GM21367 (cell line): Measurements from ENCODE around the gene SMIM38.

Source experiments
- ATAC-seq: cut with Tn5 transposase; IDR thresholded peaks from one replicate; pipeline ENCODE4 v1.9.1; 2021; ENCODE audit not compliant: unreplicated experiment

The SMIM38 gene

DNA sequence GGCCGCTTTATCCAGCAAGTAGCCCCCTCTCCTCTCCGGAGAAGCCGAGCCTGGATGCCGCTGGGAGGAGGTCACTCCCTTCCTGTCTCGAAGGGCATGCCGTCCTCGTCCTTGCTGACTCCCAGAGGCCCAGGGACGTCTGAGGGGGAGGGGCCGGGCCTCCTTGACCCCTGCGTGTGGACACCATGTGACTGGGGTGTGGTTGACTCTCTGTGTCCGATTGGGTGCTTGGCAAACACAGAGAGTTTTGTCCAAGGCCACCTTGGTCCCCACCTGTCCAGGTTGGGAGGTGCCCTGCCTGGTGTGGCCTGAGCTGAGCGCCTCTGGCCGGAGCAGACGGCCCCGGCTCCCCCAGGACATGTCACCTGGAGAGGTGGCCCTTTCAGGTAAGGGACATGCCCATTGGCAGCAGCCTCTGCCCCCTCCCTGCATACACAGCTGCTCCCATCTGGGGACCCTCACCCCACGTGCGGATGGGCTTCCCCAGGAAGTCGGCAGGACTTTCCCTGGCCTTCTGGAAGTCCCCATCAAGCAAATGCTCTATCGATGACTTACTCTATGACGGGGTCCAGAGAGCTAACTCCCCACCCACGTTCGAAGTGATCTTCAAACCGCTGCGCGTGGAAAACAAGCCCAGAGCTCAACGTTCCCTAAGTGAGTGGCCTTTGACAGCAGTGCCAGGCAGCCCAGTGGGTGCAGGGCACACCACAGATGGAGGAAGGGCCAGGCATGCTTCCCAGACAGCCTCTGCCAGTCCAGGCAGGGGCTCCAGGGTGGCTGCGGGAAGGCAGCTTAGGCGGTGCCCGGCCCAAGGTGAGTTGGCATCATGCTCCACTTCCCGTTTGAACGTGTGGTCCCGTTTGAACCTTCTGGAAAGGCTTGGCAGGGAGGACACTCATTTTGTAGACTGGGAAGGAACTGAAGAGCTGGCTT lies at the start of gene SMIM38:
SMIM38 (plus strand) TSS at position 634 of the 933 bp plus-strand sequence. CDS start 1,912 bp downstream, outside the sequence.
- no peak for ATAC-seq

- no peak for ATAC-seq
These were observed 49.5 kb upstream of the SMIM38 start for GRCh38 chr11:69106031-69106811.

GRCh38 chr11:69107413-69107812 lies 48.3 kb upstream of the SMIM38 start:
- no peak for ATAC-seq

GRCh38 chr11:69108030-69108429 lies 47.7 kb upstream of the SMIM38 start:
- ATAC-seq: no peak

DNA sequence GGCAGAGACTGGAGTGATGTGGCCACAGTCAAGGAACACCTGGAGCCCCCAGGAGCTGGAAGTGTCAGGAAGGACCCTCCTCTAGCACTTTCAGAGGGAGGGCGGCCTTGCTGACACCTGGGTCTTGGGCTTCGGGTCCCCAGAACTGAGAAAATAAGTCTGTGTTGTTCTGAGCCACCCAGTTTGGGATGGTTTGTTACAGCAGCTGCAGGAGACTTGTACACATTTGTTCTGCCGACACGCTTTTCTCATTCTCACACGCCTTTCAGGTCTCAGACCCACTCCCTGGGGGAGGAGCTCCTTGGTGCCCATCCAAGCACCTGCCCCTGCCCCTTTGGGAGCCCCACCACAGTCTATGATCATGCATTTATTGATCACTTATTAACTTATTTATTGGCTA lies 47.2 kb upstream of the SMIM38 start:
- ATAC-seq: no peak

GRCh38 chr11:69109101-69109500 lies 46.6 kb upstream of the SMIM38 start:
- ATAC-seq: no peak

GRCh38 chr11:69110451-69110850 lies 45.3 kb upstream of the SMIM38 start:
- ATAC-seq: no peak

- ATAC-seq: no peak
These were observed 43.9 kb upstream of the SMIM38 start for GRCh38 chr11:69111624-69112542.

DNA sequence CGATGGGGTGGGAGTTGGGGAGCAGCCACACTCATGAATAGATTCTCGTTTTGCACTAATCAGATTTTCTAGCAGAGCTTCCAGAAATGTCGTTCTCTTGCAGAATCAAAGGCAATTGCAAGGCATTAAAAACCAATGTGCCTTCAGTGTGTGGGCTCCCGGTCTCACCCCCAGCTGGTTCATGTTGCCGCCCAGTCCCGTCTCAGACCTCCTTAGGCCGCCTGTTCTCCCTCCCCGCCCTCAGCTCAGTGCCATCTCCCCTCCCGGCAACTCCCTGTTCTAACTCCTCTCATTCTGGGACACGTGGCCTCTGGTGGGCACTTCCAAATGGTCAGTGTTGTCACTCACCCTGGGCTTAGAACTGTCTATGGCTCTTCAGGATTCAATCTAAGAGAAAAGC lies 42.5 kb upstream of the SMIM38 start:
- no peak for ATAC-seq

DNA sequence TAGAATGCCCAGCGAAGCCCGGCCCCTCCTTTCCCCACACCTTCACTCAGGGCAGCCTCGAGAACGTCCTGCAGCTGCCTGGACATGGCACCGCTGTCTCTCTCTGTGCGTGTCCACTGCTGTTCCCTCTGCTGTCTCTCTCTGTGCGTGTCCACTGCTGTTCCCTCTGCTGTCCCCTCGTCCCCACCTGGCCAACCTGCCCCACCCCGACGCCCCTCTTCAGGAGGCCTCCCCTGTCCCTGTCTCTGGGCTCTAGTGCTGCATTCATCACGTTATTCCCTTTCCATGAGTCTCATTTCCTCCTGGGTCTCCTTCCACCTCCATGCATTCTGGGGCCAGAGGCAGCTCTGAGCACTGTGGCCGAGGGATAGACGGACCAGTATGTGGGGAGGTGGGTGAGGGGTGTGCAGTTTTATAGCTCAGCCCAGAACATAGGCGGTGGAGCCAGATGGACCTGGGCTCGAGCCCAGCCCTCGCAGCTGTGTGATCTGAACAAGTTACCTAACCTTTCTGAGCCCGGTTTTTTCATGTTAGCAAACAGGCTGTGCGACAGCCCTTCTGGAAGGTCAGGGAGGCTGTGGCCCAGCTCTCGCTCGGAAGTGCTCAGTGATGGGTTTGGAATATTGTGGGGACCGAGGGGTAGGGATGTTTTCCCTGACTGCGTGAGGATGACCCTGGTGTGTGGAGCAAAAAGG lies 41.9 kb upstream of the SMIM38 start:
- ATAC-seq: no peak

DNA sequence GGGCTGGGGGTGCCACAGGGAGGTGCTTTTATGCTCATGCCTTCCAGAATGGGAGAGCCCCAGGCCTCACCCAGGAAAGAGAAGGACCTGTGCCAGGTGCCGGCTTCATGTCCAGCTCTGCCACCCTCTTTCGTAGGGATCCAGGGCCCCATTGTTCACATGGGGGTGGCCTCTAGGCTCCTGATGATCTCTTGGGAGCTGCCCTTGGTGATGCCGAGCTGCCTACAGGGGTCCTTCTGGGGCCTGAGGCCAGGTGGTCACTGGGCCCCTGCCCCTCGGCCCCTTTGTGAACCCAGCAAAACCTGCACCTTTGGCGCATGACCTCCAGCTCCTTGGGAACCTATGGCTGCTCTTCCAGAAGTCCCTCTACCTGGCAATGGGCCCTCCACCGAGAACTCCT lies 41.4 kb upstream of the SMIM38 start:
- ATAC-seq: no peak

DNA sequence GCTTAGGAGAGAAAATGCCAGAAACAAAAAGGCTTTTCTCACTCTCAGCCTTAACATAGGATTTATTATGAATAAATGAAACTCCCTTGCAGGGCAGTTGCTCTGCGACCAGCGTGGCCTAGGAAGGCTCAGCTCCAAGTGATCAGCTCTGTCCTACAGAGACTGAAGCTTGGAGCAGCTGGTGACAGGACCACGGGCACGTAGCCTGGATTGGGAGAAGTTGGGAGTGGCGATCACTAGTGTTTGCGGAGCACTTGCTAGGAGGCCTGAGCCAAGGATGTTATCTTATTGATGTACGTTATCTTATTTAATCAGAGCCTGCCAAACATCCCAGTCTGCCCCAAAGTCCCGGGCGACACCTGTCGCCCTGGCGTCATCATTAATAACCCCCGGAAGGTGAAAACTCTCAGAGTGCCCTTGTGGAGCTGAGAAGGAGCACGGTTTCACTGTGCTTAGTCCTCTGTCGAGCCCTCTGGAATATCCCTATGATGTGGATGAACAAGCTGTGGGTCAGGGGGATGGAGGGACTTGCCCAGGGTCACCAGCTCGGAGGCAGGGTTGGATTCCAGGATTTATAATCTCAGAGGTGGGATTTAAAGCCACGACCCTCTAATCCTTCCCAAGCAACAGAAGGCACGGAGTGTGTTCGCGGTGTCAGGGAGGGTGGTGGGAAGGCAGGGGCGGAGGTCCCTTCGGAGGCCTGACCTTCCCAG lies 40.8 kb upstream of the SMIM38 start:
- ATAC-seq: no peak

GRCh38 chr11:69115586-69116560 lies 39.9 kb upstream of the SMIM38 start:
- ATAC-seq: no peak

GRCh38 chr11:69116671-69117070 lies 39.1 kb upstream of the SMIM38 start:
- no peak for ATAC-seq

- ATAC-seq: no peak
These were observed 36.5 kb upstream of the SMIM38 start for GRCh38 chr11:69119190-69119589.

DNA sequence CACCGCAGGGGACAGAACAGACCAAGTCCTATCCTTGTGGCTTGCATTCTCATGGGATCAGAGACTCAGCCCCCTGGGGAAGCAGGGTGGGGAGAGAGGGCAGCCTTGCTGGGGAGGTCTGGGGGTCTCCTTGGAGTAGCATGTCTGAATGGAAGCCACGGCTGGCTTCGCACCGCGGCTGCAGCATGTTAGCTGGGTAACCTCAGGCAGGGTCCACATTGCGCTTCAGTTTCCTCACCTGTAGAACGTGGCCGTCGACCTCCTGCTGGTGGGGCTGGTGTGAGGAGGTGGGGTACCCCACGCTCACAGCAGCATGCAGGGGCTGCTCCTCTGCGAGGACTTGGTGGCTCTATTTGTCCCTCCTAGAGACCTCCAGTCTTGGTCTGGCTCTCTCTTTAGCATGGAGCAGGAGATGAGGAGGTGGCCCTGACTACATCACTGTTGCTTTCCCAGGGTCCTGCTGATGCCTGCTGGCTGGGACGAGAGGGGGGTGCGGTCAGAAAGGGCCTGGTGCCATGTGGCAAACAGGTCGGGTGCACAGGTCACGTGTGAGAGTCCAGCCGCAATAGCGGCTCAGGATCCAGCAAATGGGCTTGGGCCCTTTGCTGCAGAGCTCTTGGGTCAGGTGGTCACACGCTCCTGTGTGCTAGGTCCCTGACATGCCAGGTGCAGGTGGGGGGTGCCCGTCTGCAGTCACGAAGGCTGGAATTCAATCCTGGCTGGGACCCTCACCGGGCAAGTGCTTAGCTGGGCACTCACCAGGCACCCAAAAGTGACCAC lies 35.4 kb upstream of the SMIM38 start:
- no peak for ATAC-seq

GRCh38 chr11:69121021-69121420 lies 34.7 kb upstream of the SMIM38 start:
- ATAC-seq: no peak
